Pancreas (tissue), 10 donors: ENCODE data around the gene EPHA5. TPM values are rescaled to one million over a fixed set of nuclear protein-coding genes. Genes with fewer than 3 reads are reported as not detected.

Source experiments
- ATAC-seq, 4 donors: fragments of 200-7000 bp; cut with Tn5 transposase; one replicate each; pipeline versions ENCODE4 v1.8.0 to v1.9.1; 2020; ENCODE audit warnings: mild to moderate bottlenecking in 4 of 4, moderate library complexity in 4 of 4
- DNase-seq, 6 donors: peaks; one replicate each; pipeline ENCODE4 v3.0.0-alpha.2; 2020
- FAIRE-seq: peaks from 2 replicates; lab custom pipeline; 2012; peaks lifted over from hg19 to GRCh38; lab: Jason Lieb, UNC
- H3K27ac ChIP-seq, 4 donors: fragments of 200-600 bp; sonication (generic); 1 replicate in 3 of 4; 2 replicates in 1 of 4; pipeline versions ENCODE4 v1.5.0 to v1.8.0; 2020
- H3K27me3 ChIP-seq, 4 donors: fragments of 200-600 bp; one replicate each; pipeline ENCODE4 v1.8.0; 2021
- H3K36me3 ChIP-seq, 3 donors: fragments of 200-600 bp; sonication (generic) in 1 of 3; one replicate each; pipeline versions ENCODE4 v1.5.0 to v1.8.0; 2020 to 2021
- H3K4me1 ChIP-seq, 3 donors: fragments of 200-600 bp; one replicate each; pipeline ENCODE4 v1.8.0; 2021
- H3K4me3 ChIP-seq, 4 donors: fragments of 200-600 bp; sonication (generic) in 2 of 4; one replicate each; pipeline versions ENCODE4 v1.5.0 to v1.8.0; 2020 to 2021
- H3K9me3 ChIP-seq, 4 donors: fragments of 200-600 bp; one replicate each; pipeline ENCODE4 v1.8.0; 2021
- WGBS, 2 donors: extraction: QIAGEN DNeasy Blood & Tissue Kit; methylation state at CpG; one replicate each; pipeline ENCODE4 v1.1.7; 2013; 5-methylcytosine and 5-hydroxymethylcytosine counted together
- intact Hi-C, 3 donors: fragments of 100-400 bp; cut with DNase I; formaldehyde crosslinking; loops; one replicate each; pipeline versions ENCODE4 v1.11.1 to v1.14.2; 2022
- polyA plus RNA-seq, 2 donors: library from polyadenylated mRNA; stranded (reverse); fragments of 200-250 nt; gene quantifications; one replicate each; pipeline ENCODE4 v1.2.3, GENCODE V29; 2013
- total RNA-seq, 6 donors: library from RNA; stranded (reverse); fragmentation: NEBNext Ultra II Directional in 4 of 6; extraction: Animal tissue kit (Norgen Biotek cat#: 25700) in 4 of 6; gene quantifications; one replicate each; pipeline versions ENCODE4 v1.2.1 to v1.2.4, GENCODE V29; 2021 to 2023
- TF ChIP-seq, protein P1 (sequence below), 4 donors: fragments of 200-600 bp; sonication (generic) in 3 of 4; IDR thresholded peaks; one replicate each; pipeline versions ENCODE4 v1.5.0 to v1.8.0; 2021; ENCODE audit warnings: antibody characterized with exemption in 4 of 4
- donor health status: healthy with polysubstance abuse.
- donor health status: DM: no; HTN: no; CAD: no; lungs with moderate emphysema.
- donor health status: DM: no; HTN: no; CAD: no.
- donor health status: control.
- donor health status: control.
- donor health status: Bipolar disorder and iron deficiency.
- donor health status: DM: yes; HTN: yes; CAD: no.
- donor health status: DM: no; HTN: no; CAD: no.
- donor health status: DM: no; HTN: no; CAD: no.
- donor health status: DM: yes; HTN: yes; CAD: no.

Gene EPHA5
- total and polyA plus RNA-seq, 8 donors: under 0.01 to 0.12 TPM; not detected in 6

DNA sequence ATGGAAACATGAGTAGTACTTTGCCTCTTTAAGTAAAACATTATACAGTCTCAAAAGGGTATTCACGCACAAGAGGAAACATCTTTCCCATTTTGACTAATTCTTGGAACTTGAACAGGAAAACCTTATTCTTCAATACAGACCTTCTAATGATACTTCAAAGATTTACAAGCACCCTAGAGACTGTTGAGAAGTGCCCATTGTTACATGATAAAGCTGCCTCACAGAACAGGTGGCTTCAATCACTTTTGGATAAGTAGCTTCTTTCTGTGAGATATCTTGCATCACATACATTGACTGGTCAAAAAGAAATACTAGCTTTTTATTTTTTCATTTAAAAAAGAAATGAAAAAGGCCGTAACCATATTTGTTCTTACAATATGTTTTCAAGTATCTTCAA lies 219.4 kb downstream of the EPHA5 start:
- no peak for DNase-seq
- Histone ChIP-seq H3K27ac (no peak overlapping the region), H3K36me3 (no peaks in the 10 kb centered on the region), H3K9me3 (no peaks in the 10 kb centered on the region), H3K27me3 (no peaks in the 10 kb centered on the region), H3K4me1 (no peaks in the 10 kb centered on the region), H3K4me3 (no peak overlapping the region)
- TF ChIP-seq, protein P1, sequence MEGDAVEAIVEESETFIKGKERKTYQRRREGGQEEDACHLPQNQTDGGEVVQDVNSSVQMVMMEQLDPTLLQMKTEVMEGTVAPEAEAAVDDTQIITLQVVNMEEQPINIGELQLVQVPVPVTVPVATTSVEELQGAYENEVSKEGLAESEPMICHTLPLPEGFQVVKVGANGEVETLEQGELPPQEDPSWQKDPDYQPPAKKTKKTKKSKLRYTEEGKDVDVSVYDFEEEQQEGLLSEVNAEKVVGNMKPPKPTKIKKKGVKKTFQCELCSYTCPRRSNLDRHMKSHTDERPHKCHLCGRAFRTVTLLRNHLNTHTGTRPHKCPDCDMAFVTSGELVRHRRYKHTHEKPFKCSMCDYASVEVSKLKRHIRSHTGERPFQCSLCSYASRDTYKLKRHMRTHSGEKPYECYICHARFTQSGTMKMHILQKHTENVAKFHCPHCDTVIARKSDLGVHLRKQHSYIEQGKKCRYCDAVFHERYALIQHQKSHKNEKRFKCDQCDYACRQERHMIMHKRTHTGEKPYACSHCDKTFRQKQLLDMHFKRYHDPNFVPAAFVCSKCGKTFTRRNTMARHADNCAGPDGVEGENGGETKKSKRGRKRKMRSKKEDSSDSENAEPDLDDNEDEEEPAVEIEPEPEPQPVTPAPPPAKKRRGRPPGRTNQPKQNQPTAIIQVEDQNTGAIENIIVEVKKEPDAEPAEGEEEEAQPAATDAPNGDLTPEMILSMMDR (IDR thresholded peaks at IDR 0.05): no peak
- intact Hi-C loops: no loop called here
- no peak for FAIRE-seq
- 86 to 89% methylated on average over 2 of the region's 2 CpGs for WGBS, 2 donors
- ATAC-seq: no peak

DNA sequence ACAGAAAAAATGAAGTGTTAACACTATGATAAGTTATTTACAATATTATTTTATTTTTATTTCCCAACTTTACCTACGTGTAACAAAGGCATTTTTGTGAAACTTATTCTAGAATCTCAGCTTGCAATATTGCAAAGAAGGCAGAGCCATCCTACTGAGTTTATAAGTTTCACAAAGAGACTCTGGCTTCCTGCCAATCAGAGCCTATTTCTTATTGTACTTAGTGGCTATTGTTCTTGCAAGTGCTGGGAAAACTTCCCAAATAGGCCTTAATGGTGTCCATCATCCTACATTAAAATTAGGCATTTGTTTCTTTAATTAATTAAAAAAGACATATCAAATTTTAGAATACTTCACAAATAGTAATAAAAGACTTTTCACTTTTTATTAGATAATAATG lies 233.2 kb downstream of the EPHA5 start:
- ATAC-seq (no peak), DNase-seq (no peak), FAIRE-seq (no peak)
- 70 to 73% methylated on average over 1 of the region's 1 CpG for WGBS, 2 donors
- no peak overlapping the region for H3K27ac ChIP-seq
- no peaks in the 10 kb centered on the region for H3K4me1 ChIP-seq
- H3K36me3 ChIP-seq: no peaks in the 10 kb centered on the region
- no peak overlapping the region for H3K4me3 ChIP-seq
- TF ChIP-seq, protein P1 (IDR thresholded peaks at IDR 0.05): no peak
- H3K9me3 ChIP-seq: no peaks in the 10 kb centered on the region
- intact Hi-C loops: no loop called here
- H3K27me3 ChIP-seq: no peaks in the 10 kb centered on the region

DNA sequence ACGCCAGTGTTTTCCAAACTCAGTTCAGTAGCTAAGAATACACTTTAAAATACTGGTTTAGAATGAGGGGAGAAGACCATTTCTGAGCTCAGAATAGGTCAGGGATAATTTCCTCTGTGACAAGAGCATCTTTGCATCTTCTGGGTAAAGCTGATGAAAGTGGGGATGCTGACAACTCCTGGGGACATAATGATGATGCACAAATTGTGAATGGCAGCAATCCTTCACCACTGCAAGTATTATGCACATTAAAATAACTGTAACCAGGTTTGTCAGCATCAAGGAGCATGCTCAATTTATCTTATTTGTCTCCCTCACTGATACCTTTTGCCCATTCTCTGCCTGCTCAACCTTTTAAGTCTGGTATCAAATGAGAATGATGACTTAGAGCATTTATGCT lies 248.2 kb downstream of the EPHA5 start:
- no peaks in the 10 kb centered on the region for H3K36me3 ChIP-seq
- H3K27me3 ChIP-seq: no peaks in the 10 kb centered on the region
- FAIRE-seq: no peak
- H3K9me3 ChIP-seq: no peaks in the 10 kb centered on the region
- intact Hi-C loops: no loop called here
- no peaks in the 10 kb centered on the region for H3K4me1 ChIP-seq
- H3K4me3 ChIP-seq: no peak overlapping the region
- TF ChIP-seq, protein P1 (IDR thresholded peaks at IDR 0.05): no peak
- 49 to 69% methylated on average over 1 of the region's 1 CpG for WGBS, 2 donors
- DNase-seq: no peak
- no peak for ATAC-seq
- no peak overlapping the region for H3K27ac ChIP-seq

DNA sequence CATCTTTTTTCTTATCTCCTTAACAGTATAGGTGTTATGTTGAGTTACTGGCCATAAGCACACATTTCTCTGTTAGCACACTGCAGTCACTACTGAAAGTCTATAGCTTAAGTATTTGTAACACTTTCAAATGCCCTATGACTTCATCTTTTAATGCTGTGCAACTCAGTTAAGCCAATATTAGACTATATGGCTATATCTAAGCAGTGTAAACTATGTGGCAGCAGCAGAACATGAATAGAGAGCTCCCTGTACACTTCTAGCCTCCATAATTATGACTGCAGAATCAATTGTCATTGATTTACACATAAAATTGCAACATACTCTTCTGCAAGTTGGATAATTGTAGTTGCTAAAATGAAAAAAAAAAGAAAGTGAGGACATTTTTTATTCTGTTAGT lies 250.3 kb downstream of the EPHA5 start:
- no peak for ATAC-seq
- TF ChIP-seq, protein P1 (IDR thresholded peaks at IDR 0.05): no peak
- Histone ChIP-seq H3K27me3 (no peaks in the 10 kb centered on the region), H3K36me3 (no peaks in the 10 kb centered on the region), H3K4me3 (no peak overlapping the region), H3K4me1 (peaks cover 6 to 15% (median 11%) of the 10 kb centered on the region in 3 donors), H3K9me3 (no peaks in the 10 kb centered on the region), H3K27ac (no peak overlapping the region)
- no peak for DNase-seq
- no peak for FAIRE-seq
- intact Hi-C loops: no loop called here

DNA sequence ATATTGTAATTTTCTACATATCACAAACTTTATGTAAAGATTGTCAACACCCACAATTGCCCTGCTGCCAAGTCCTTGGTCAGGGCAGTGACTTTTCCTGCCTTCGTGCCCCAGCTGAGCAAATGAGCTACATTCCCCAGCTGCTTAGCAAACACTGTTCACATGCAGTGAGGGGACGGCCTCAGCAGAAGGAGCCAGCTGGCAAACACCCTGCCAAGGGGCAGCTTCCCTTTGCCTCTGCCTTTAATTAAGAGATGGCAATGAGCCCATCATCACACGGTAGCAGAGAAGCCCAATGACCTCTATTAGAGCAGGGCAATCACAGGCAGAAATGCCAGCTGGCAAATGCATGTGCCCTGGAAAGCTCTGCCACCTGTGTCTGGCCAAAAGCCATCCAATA lies 253.4 kb downstream of the EPHA5 start:
- ATAC-seq (peak; percentile 98 to 100 (median 99)), DNase-seq (peak; percentile 81 to 97 (median 96)), FAIRE-seq (no peak)
- intact Hi-C loops: no loop called here
- Histone ChIP-seq H3K4me1 (peaks cover 6 to 15% (median 11%) of the 10 kb centered on the region in 3 donors), H3K4me3 (no peak overlapping the region), H3K27me3 (no peaks in the 10 kb centered on the region), H3K9me3 (no peaks in the 10 kb centered on the region), H3K27ac (no peak overlapping the region), H3K36me3 (no peaks in the 10 kb centered on the region)
- WGBS, 2 donors: 5% methylated on average over 3 of the region's 3 CpGs
- TF ChIP-seq, protein P1 (IDR thresholded peaks at IDR 0.05): no peak
